ENCODE data around the gene C10orf71.

GRCh38 chr10:49321021-49321420 is 22.1 kb downstream of the C10orf71 start:
- TF ChIP-seq ARNTL (CRISPR knock-in tag; IDR thresholded peaks at IDR 0.05; ENCODE audit: borderline replicate concordance, low read depth) (no peak), PPARA (CRISPR knock-in tag; IDR thresholded peaks at IDR 0.05; ENCODE audit: borderline replicate concordance) (no peak), ZFP3 (CRISPR knock-in tag; IDR thresholded peaks at IDR 0.05) (no peak), OSR1 (CRISPR knock-in tag; IDR thresholded peaks at IDR 0.05) (no peak)
- TF ChIP-seq, protein P1, sequence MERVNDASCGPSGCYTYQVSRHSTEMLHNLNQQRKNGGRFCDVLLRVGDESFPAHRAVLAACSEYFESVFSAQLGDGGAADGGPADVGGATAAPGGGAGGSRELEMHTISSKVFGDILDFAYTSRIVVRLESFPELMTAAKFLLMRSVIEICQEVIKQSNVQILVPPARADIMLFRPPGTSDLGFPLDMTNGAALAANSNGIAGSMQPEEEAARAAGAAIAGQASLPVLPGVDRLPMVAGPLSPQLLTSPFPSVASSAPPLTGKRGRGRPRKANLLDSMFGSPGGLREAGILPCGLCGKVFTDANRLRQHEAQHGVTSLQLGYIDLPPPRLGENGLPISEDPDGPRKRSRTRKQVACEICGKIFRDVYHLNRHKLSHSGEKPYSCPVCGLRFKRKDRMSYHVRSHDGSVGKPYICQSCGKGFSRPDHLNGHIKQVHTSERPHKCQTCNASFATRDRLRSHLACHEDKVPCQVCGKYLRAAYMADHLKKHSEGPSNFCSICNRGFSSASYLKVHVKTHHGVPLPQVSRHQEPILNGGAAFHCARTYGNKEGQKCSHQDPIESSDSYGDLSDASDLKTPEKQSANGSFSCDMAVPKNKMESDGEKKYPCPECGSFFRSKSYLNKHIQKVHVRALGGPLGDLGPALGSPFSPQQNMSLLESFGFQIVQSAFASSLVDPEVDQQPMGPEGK (CRISPR knock-in tag; IDR thresholded peaks at IDR 0.05; ENCODE audit: borderline replicate concordance): no peak
- TF ChIP-seq, protein P2, sequence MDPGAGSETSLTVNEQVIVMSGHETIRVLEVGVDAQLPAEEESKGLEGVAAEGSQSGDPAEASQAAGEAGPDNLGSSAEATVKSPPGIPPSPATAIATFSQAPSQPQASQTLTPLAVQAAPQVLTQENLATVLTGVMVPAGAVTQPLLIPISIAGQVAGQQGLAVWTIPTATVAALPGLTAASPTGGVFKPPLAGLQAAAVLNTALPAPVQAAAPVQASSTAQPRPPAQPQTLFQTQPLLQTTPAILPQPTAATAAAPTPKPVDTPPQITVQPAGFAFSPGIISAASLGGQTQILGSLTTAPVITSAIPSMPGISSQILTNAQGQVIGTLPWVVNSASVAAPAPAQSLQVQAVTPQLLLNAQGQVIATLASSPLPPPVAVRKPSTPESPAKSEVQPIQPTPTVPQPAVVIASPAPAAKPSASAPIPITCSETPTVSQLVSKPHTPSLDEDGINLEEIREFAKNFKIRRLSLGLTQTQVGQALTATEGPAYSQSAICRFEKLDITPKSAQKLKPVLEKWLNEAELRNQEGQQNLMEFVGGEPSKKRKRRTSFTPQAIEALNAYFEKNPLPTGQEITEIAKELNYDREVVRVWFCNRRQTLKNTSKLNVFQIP (CRISPR knock-in tag; IDR thresholded peaks at IDR 0.05; ENCODE audit: borderline replicate concordance, low read depth): no peak

Measured in SK-N-SH treated with all-trans-retinoic acid at 6 μM for 48 hours (cell line).